ENCODE results near the gene NPEPL1. TPM values are rescaled to one million over a fixed set of nuclear protein-coding genes. Genes with fewer than 3 reads are reported as not detected.

NPEPL1 gene
- total and polyA plus RNA-seq, 2 of the 8 experiments (the other 6 are each of a cell fraction or from before 2014, with no cell fraction given), result 12.4 to 26.8 TPM

DNA sequence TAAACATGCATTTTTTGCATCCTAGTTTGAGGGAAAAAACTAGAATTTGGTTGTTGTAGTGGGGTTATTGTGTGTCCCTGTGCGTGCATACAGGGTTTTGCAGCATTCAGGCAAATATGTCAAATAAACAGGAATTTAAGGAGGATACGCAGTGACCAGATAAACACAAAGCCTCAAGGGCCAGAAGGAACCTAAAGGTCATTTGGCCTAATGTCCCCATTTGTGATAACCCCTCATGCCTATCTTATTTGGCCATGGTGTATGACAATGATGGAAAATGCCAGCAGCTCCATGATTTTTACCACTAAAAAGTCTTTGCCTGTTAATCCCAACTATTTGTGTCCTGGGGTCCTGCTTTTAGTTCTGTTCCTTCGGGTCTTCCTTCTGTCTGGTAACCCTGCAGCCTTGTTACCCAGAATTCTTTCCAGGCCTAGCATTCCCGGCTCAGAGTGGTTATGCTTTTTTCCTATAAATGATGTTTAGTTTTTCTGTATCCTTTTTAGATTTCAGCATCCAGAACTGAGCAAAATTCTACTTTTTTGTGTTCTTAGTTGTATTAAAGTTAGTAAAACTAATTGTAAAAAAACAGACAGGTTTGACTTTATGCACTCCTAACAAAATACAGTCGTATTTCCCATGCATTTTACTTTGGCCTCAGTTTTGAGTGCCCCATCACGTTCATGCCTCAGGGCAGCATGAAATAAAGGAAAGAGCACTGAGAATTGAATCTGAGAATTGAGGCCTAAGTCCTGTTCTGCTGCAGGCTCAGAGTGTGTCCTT is 37.1 kb upstream of the NPEPL1 start (continued):
- TF ChIP-seq, protein P1, sequence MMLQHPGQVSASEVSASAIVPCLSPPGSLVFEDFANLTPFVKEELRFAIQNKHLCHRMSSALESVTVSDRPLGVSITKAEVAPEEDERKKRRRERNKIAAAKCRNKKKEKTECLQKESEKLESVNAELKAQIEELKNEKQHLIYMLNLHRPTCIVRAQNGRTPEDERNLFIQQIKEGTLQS (IDR thresholded peaks at IDR 0.05; ENCODE audit: insufficient read depth, low read depth, low read length), result no peak
- TF ChIP-seq RNF2 (IDR thresholded peaks at IDR 0.05; ENCODE audit: borderline replicate concordance, low read depth, low read length, missing control alignments, poor library complexity, severe bottlenecking), result no peak
- no peak for TF ChIP-seq POLR2A (IDR thresholded peaks at IDR 0.05; ENCODE audit: control extremely low read depth in 1 of 2, low read depth in 2 of 2, low read length in 2 of 2)
- TF ChIP-seq CBX5 (IDR thresholded peaks at IDR 0.05; ENCODE audit: low read depth, low read length), result no peak
- TF ChIP-seq NRF1 (IDR thresholded peaks at IDR 0.05; ENCODE audit: low read depth, low read length), result no peak
- no peak for TF ChIP-seq CEBPB (IDR thresholded peaks at IDR 0.05; ENCODE audit: low read depth, low read length)
- no peak for TF ChIP-seq BCL11A (IDR thresholded peaks at IDR 0.05; ENCODE audit: low read depth in 2 of 2, low read length in 2 of 2)

All from H1 (cell line).